H9 (cell line): Measurements from ENCODE around the gene RALGPS2. TPM values are rescaled to one million over a fixed set of nuclear protein-coding genes. Genes with fewer than 3 reads are reported as not detected.

Experiments used
- DNase-seq: peaks from one replicate; pipeline ENCODE4 v3.0.0-alpha.2; 2017
- H2AFZ ChIP-seq: one replicate; pipeline ENCODE4 v1.6.1; 2013; ENCODE audit warnings: mild to moderate bottlenecking, low read length, control low read depth, moderate library complexity
- H2AK5ac ChIP-seq: 2 replicates; pipeline ENCODE4 v1.6.1; 2013; ENCODE audit warnings: low read length, control low read depth, mixed read lengths; ENCODE audit not compliant: insufficient read length
- H2BK120ac ChIP-seq: one replicate; pipeline ENCODE4 v1.6.1; 2013; ENCODE audit warnings: low read depth, mild to moderate bottlenecking, low read length, control low read depth, inconsistent platforms; ENCODE audit not compliant: poor library complexity, severe bottlenecking
- H2BK12ac ChIP-seq: 2 replicates; pipeline ENCODE4 v1.6.1; 2013; ENCODE audit warnings: low read length, control low read depth, mixed read lengths, low read depth; ENCODE audit not compliant: insufficient read length
- H2BK15ac ChIP-seq: 2 replicates; pipeline ENCODE4 v1.6.1; 2013; ENCODE audit warnings: low read depth, low read length, control low read depth
- H2BK20ac ChIP-seq: one replicate; pipeline ENCODE4 v1.6.1; 2013; ENCODE audit warnings: low read depth, mild to moderate bottlenecking, low read length, control low read depth, inconsistent platforms; ENCODE audit not compliant: poor library complexity, severe bottlenecking
- H2BK5ac ChIP-seq: 2 replicates; pipeline ENCODE4 v1.6.1; 2013; ENCODE audit warnings: low read length, control low read depth, mixed read lengths; ENCODE audit not compliant: insufficient read length
- H3K14ac ChIP-seq: 2 replicates; pipeline ENCODE4 v1.6.1; 2013; ENCODE audit warnings: low read length, control low read depth; ENCODE audit not compliant: insufficient read depth
- H3K18ac ChIP-seq: 2 replicates; pipeline ENCODE4 v1.6.1; 2013; ENCODE audit warnings: low read depth, mild to moderate bottlenecking, mixed read lengths, low read length, control low read depth; ENCODE audit not compliant: insufficient read length
- H3K23ac ChIP-seq: 2 replicates; pipeline ENCODE4 v1.6.1; 2013; ENCODE audit warnings: low read length, control low read depth, mixed read lengths, low read depth; ENCODE audit not compliant: insufficient read length
- H3K23me2 ChIP-seq: 2 replicates; pipeline ENCODE4 v1.6.1; 2013; ENCODE audit warnings: low read depth, mild to moderate bottlenecking, mixed read lengths, low read length, control low read depth; ENCODE audit not compliant: insufficient read length, poor library complexity, severe bottlenecking
- H3K27ac ChIP-seq: 2 replicates; pipeline ENCODE4 v1.5.1; 2013; ENCODE audit warnings: low read length, control low read depth, mixed read lengths, low read depth; ENCODE audit not compliant: insufficient read length
- H3K27me3 ChIP-seq: 2 replicates; pipeline ENCODE4 v1.6.1; 2013; ENCODE audit warnings: low read length, control low read depth, inconsistent platforms; ENCODE audit not compliant: insufficient read depth
- H3K4ac ChIP-seq: 2 replicates; pipeline ENCODE4 v1.6.1; 2013; ENCODE audit warnings: low read depth, mild to moderate bottlenecking, control low read depth, inconsistent platforms, low read length, moderate library complexity
- H3K4me1 ChIP-seq: 2 replicates; pipeline ENCODE4 v1.6.1; 2013; ENCODE audit warnings: low read length, control low read depth, inconsistent platforms; ENCODE audit not compliant: insufficient read depth
- H3K4me2 ChIP-seq: 2 replicates; pipeline ENCODE4 v1.6.1; 2013; ENCODE audit warnings: low read length, control low read depth, mixed read lengths; ENCODE audit not compliant: insufficient read length, insufficient read depth
- H3K56ac ChIP-seq: 2 replicates; pipeline ENCODE4 v1.6.1; 2013; ENCODE audit warnings: low read depth, mild to moderate bottlenecking, mixed read lengths, low read length, control low read depth; ENCODE audit not compliant: insufficient read length
- H3K79me1 ChIP-seq: 2 replicates; pipeline ENCODE4 v1.6.1; 2013; ENCODE audit warnings: low read depth, mild to moderate bottlenecking, moderate library complexity, low read length, control low read depth, inconsistent platforms; ENCODE audit not compliant: insufficient read depth, poor library complexity, severe bottlenecking
- H3K79me2 ChIP-seq: 2 replicates; pipeline ENCODE4 v1.6.1; 2013; ENCODE audit warnings: low read length, control low read depth, inconsistent platforms; ENCODE audit not compliant: insufficient read depth
- H3K9ac ChIP-seq: 2 replicates; pipeline ENCODE4 v1.6.1; 2013; ENCODE audit warnings: low read length, control low read depth, mixed read lengths; ENCODE audit not compliant: insufficient read length; ENCODE audit errors: extremely low read depth
- H3K9me3 ChIP-seq: one replicate; pipeline ENCODE4 v1.6.1; 2013; ENCODE audit warnings: low read depth, low read length, inconsistent platforms; ENCODE audit not compliant: control insufficient read depth
- H3T11ph ChIP-seq: one replicate; pipeline ENCODE4 v1.6.1; 2013; ENCODE audit warnings: mild to moderate bottlenecking, low read length, control low read depth, inconsistent platforms
- H4K20me1 ChIP-seq: one replicate; pipeline ENCODE4 v1.6.1; 2013; ENCODE audit not compliant: control insufficient read depth, insufficient read length, insufficient read depth
- H4K5ac ChIP-seq: 2 replicates; pipeline ENCODE4 v1.6.1; 2013; ENCODE audit warnings: low read depth, mild to moderate bottlenecking, mixed read lengths, low read length, control low read depth; ENCODE audit not compliant: insufficient read length
- H4K8ac ChIP-seq: replicated peaks from 2 replicates; pipeline ENCODE4 v1.6.1; 2013; ENCODE audit warnings: low read length, control low read depth, mixed read lengths, low read depth; ENCODE audit not compliant: insufficient read length
- H4K91ac ChIP-seq: 2 replicates; pipeline ENCODE4 v1.6.1; 2013; ENCODE audit warnings: low read depth, mild to moderate bottlenecking, moderate library complexity, mixed read lengths, low read length, control low read depth; ENCODE audit not compliant: insufficient read length
- H3K27ac Mint-ChIP-seq, 3 experiments: 2 replicates in 2 of 3; 3 replicates in 1 of 3; pipeline ENCODE4 v1.8.0; 2020 to 2021; ENCODE audit warnings: mixed read lengths in 3 of 3, mild to moderate bottlenecking in 1 of 3, moderate library complexity in 1 of 3
- H3K27me3 Mint-ChIP-seq: 2 replicates; pipeline ENCODE4 v1.8.0; 2021; ENCODE audit warnings: low read depth, mild to moderate bottlenecking, moderate library complexity, mixed read lengths
- H3K36me3 Mint-ChIP-seq, 3 experiments: 2 replicates in 2 of 3; 3 replicates in 1 of 3; pipeline ENCODE4 v1.8.0; 2020 to 2021; ENCODE audit warnings: low read depth in 3 of 3, mixed read lengths in 3 of 3; ENCODE audit not compliant: insufficient read depth in 1 of 3
- H3K4me1 Mint-ChIP-seq, 2 experiments: 2 replicates each; pipeline ENCODE4 v1.8.0; 2020; ENCODE audit warnings: mixed read lengths in 2 of 2
- H3K4me3 Mint-ChIP-seq, 2 experiments: 2 replicates in 1 of 2; 3 replicates in 1 of 2; pipeline ENCODE4 v1.8.0; 2020 to 2021; ENCODE audit warnings: mild to moderate bottlenecking in 2 of 2, mixed read lengths in 2 of 2, moderate library complexity in 1 of 2
- H3K9me3 Mint-ChIP-seq, 2 experiments: 2 replicates in 1 of 2; 3 replicates in 1 of 2; pipeline ENCODE4 v1.8.0; 2020; ENCODE audit warnings: mild to moderate bottlenecking in 2 of 2, mixed read lengths in 2 of 2, moderate library complexity in 1 of 2
- WGBS: extraction: QIAGEN DNeasy Blood & Tissue Kit; methylation state at CpG from one replicate; pipeline ENCODE4 v1.1.7; 2013; ENCODE audit warnings: missing lambda C conversion rate, low lambda C conversion rate, mixed read lengths; ENCODE audit not compliant: insufficient read length; ENCODE audit errors: extremely low coverage; 5-methylcytosine and 5-hydroxymethylcytosine counted together
- total RNA-seq: library from RNA; stranded (reverse); gene quantifications from 2 replicates; pipeline ENCODE4 v1.2.1, GENCODE V29; 2021
- TF ChIP-seq, protein P1 (sequence below): fragments of 200-600 bp; sonication (generic); conservative IDR thresholded peaks from 3 replicates; pipeline ENCODE4 v1.8.0; 2021; ENCODE audit warnings: antibody characterized with exemption, mild to moderate bottlenecking

Gene RALGPS2
- total RNA-seq, 1 experiment from 2014 or later: 32.6 TPM

GRCh38 chr1:178702146-178702545 is 22.9 kb upstream of the RALGPS2 start:
- H2BK12ac ChIP-seq: no peak overlapping the region
- no peaks in the 10 kb centered on the region for H3K9me3 ChIP-seq
- no peaks in the 10 kb centered on the region; the same call in 1 of the 2 replicates for H3K4me1 ChIP-seq
- no peaks in the 10 kb centered on the region for H3K79me1 ChIP-seq
- WGBS: no CpG with 5 or more reads among the region's 2 CpGs
- TF ChIP-seq, protein P1, sequence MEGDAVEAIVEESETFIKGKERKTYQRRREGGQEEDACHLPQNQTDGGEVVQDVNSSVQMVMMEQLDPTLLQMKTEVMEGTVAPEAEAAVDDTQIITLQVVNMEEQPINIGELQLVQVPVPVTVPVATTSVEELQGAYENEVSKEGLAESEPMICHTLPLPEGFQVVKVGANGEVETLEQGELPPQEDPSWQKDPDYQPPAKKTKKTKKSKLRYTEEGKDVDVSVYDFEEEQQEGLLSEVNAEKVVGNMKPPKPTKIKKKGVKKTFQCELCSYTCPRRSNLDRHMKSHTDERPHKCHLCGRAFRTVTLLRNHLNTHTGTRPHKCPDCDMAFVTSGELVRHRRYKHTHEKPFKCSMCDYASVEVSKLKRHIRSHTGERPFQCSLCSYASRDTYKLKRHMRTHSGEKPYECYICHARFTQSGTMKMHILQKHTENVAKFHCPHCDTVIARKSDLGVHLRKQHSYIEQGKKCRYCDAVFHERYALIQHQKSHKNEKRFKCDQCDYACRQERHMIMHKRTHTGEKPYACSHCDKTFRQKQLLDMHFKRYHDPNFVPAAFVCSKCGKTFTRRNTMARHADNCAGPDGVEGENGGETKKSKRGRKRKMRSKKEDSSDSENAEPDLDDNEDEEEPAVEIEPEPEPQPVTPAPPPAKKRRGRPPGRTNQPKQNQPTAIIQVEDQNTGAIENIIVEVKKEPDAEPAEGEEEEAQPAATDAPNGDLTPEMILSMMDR: no peak
- no peak overlapping the region for H2AFZ ChIP-seq
- H3K27me3 ChIP-seq: no peaks in the 10 kb centered on the region
- H3K4me2 ChIP-seq: no peak overlapping the region
- no peak overlapping the region for H4K5ac ChIP-seq
- H3K4me3 Mint-ChIP-seq: no peak overlapping the region
- no peak overlapping the region for H3K23ac ChIP-seq
- no peak overlapping the region for H2BK20ac ChIP-seq
- H3K27ac ChIP-seq: no peak overlapping the region
- no peak overlapping the region for H4K91ac ChIP-seq
- H3K14ac ChIP-seq: no peak overlapping the region
- no peak overlapping the region for H3T11ph ChIP-seq
- H2BK15ac ChIP-seq: no peak overlapping the region
- no peak for DNase-seq
- no peaks in the 10 kb centered on the region for H3K23me2 ChIP-seq
- H4K20me1 ChIP-seq: no peaks in the 10 kb centered on the region
- H3K79me2 ChIP-seq: no peaks in the 10 kb centered on the region
- no peaks in the 10 kb centered on the region for H3K36me3 Mint-ChIP-seq
- no peak overlapping the region for H3K18ac ChIP-seq
- H3K4me1 Mint-ChIP-seq: peaks cover 4 to 5% of the 10 kb centered on the region in 2 experiments
- H3K9ac ChIP-seq: no peak overlapping the region
- no peak overlapping the region for H4K8ac ChIP-seq
- H3K9me3 Mint-ChIP-seq: no peaks in the 10 kb centered on the region
- H2BK5ac ChIP-seq: no peak overlapping the region
- H2AK5ac ChIP-seq: no peak overlapping the region
- no peaks in the 10 kb centered on the region for H3K27me3 Mint-ChIP-seq
- no peak overlapping the region for H3K4ac ChIP-seq
- no peak overlapping the region for H2BK120ac ChIP-seq
- no peak overlapping the region for H3K56ac ChIP-seq
- H3K27ac Mint-ChIP-seq: no peak overlapping the region
